Fibroblast of skin of scalp (primary cell): Measurements from ENCODE around the gene KCNA5.
A peak's percentile ranks its signal among the peaks of the same experiment; 100 is the strongest.

Experiments used
- DNase-seq: peaks from one replicate; pipeline ENCODE4 v3.0.0-alpha.2; 2013

Gene KCNA5

DNA sequence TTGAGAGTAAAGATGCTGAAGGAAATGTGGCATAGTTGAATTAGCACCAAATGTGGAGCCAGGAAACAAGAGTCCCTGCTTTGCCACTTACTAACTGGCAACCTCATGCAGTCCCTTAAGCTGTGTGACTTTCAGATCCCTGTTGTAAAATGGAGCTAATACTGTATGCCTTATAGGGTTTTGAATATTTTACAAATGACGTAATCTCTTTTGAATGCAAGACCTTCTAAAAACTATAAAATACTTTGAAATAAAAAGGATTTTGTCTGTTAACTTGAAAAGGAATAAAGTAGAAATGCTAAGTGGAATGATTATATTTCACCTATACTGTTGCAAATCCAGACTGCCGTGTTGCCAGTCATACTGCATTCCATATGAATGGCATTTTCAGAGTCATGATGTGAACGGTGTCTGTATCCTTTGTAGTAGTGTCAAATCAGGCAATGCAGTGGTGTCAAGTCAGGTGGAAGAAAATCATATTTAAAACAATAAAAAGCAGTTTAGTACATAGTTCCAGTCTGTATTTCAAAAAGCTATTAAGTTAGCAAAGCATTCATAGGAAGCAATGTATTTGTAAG is 21.3 kb downstream of the KCNA5 start:
- no peak for DNase-seq

DNA sequence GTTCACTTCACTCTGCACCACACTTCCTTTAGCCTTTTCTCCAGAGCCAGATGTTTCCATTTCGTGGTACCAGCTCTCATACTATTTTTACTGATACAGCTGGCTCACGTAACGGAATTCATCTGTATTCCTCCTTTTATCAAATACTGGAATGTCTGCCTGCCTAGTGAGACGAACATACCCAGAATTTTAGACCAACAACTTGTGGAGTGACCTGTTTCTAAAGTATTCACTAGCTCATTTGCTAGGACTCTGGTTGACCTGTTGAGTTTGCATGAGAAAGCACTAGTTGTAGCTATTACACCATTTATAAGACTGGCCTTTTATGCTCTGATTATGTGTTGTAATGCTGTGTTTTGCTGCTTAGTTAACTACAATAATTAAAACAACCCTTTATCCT is 22.6 kb downstream of the KCNA5 start:
- peak; percentile 40 for DNase-seq

DNA sequence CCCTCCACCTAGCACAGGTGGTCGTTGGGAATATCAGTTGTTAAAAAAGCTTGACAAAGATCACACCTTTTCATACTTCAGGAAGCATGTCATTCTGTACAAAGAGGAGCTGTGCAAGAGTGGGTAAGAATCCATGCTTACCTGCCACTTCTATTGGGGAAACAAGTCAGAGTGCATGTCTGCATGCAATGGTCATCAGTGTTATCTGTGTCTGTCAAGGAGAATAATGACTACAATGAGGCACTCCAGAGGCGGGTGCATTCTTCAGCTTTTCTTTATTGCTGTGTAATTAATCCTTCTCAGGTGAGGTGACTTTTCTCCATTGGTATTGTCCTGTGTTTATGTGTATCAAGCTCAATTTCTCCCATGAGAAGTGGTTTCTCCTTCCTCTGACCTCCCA is 24.4 kb downstream of the KCNA5 start:
- no peak for DNase-seq

DNA sequence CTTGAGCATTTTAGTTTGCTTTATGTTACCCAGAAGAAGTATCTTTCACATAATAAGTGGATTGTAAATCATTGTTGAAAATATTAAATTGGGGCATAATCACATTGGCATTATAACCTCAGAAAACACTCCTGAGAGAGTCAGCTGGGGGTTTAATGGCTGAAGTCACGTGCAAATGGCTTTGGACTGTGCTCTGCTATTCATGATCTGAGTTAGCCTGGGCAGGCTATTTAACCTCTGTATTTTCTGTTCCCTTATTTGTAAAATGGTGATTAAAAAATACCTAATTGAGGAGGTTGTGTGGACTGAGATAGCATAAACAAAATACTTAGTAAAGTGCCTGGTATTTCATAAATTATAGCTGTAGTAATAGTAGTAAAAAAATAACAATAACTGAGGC is 24.9 kb downstream of the KCNA5 start:
- no peak for DNase-seq

DNA sequence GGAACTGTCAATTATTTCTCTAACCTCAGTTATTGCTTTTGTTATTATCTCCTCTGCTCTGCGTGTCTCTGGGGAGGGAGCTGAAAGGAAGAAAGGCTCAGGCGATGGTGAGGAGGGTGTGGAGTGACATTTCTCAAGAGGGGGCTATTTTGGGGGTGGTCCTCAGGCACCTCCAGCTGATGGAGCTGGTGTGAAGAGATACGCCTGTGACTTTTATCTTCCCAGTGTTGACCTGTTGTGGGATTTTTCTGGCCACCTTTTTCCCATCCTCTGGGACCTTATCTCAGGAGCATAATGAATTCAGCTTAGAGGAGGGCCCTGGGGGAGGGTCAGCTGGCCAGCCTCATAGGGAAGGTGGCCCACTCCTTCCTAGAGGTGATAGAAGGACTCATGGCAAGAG is 26.4 kb downstream of the KCNA5 start:
- DNase-seq, result no peak

DNA sequence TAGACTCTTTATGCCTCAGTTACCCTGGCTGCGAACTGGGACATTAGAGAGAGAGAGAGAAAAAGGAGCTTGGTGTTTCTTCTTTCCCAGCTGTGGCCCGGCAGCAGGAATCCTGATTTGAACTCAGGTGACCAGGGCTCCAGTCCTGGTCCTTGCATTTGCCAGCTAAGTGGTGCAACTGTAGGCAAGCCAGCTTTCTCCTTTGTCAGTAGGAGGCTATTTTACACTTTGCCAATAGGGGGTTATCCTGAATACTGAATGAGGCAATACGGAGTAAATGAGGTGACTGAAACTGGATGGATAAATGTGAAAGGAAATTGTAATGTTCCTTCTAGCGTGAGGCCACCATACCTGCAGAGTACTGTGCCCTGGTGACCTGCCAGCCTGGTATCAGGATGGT is 27.8 kb downstream of the KCNA5 start:
- DNase-seq, result no peak

DNA sequence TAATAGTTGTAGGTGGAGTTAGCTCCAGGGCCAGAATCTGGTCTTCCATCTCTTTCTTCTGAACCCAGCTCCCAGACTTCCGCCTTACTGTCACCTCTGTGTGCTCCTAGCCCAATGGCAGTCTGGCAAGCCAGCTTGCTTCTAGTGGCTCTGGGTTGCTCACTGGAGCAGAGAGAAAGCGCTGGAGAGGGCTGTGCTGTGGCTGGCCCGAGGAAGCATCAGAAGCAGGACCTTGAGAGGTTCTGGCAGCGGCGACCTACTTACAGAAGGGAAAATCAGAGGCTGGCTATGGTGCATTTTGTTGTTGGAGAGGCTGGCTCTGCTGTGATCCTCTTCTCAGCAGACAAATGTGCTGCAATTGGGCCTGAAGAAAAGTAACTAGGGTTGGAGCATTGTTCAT is 28.6 kb downstream of the KCNA5 start:
- DNase-seq, result no peak

DNA sequence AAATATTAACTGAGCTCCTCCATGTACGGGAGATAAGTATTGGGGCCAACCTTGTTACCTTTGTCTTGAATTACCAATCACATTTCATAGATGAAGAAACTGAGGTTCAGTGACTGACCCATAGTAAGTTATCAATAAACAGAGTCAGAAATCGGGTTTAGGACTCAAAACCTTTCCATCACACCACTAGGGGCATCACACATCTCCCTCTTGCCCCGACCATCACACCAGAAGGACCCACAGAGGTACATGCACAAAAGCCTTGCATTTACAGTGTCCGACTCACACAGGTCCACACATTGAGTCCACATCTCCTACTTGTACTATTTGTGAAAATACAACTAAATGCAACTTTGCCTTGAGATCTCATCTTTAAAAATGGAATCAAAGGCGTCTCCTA is 29.4 kb downstream of the KCNA5 start:
- no peak for DNase-seq

DNA sequence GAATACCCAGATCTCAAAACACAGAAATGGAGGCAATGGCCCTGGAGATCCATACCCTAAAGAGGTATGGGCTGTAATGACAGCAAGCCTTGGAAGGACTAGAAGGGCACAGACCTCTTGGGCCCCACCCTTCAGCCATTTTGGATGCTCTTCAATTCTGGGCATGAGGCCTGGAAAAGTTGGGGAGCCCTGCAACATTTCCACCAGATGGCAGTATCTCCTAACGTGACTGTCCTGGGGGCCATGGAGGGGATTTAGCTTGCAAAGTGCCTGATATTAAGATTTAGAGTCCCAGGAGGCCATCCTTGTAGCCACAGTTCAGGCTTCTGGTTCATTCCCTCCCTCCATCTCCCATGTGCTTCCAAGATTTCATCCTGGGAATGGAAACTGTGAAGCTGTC is 30.2 kb downstream of the KCNA5 start:
- peak; percentile 60 for DNase-seq

DNA sequence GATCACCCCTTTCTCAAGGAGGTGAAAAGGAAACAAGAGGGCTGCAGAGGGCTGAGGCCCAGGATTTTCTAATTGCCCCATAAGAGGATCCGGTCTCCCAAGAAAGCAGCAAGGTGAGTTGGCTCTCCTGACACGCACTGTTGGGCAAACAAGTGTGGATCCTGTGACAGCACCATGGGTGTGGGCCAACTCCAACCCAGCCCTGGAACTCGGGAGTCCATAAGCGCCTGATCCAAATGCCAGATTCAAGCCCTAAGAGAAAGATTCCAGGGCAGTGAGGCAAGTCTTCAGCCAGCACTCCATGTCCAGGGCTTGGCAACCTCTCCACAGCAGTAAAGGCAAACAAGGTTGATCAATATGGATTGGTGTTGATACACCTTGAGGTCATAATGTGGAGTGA is 33.1 kb downstream of the KCNA5 start:
- DNase-seq, result no peak

DNA sequence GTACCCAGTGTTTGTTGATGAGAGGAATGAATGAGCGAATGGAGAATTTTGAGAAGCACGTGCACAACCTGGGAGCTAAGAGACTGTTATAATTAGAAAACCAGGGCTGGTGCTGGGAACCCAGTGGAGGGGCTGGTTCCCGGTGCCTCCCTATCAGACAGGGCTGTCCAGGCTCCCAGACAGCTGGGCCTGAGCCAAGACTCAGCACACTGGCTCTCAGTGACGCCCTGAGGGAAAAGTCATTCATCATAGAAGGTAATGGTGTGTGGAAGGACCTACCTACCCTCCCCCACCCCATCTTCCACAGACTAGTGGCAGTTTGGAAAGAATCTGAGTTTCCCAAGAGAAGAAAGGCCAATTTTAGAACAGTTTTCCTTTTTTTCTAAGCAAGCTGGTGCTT is 34.7 kb downstream of the KCNA5 start:
- peak; percentile 37 for DNase-seq

DNA sequence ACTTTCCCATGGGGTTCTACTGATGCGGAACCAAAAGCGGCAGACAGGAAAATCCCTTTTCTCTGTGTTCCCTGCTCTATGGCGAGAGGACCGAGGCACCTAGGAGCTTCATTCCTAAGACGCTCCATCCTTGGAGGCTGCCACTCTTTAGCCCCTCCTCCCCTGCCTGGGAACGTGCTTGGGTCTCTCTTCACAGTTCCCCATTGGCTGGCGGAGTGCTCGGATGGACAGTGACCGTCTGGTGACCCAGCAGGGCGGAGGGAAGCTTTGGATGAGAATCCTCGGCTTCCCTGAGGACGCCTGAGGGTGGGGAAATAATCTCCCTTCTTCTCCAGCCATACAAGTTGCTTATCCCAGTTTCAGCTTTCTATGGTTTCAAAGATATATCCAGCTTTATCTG is 37.3 kb downstream of the KCNA5 start:
- no peak for DNase-seq

DNA sequence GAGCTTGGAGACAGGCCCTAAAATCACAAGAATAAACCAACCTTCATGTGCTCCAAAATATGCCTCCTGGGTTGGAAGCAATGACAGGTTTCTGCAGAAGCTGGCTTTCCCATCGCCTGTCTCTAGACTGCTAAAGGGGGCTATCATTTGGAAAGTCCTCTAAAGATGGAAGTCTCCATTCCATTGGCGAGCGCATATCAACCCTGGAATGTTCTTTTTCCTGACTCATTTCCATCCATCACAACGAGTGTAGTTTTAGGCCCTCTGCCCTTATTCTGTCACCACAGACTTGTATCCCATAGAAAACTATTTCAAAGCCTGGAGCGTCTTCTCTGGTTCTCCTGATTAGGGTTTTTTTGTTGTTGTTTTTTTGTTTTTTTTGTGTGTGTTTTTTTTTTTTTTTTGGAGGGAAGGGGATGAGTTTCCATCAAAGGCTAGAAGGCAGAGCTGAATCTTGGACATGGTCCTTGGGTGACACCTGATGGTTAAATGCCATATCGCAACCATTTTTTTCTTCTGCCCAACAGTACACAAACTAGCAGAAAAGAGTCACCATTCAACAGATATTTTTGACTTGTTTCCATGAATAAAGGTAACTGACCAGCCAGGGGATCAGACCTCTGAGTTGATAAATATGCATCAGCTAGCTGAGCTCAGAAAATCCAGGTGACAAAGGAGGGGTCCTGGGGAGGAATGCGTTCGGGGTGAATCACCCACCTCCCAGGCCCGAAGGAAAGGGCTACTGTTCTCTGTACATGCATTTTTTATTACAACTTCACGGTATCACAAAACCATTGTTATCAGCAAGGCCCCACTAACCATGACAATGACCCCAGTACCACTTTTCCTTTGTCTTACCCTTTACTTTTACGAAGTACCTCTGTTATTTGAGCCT is 40.5 kb downstream of the KCNA5 start:
- DNase-seq, result peak; percentile 82

DNA sequence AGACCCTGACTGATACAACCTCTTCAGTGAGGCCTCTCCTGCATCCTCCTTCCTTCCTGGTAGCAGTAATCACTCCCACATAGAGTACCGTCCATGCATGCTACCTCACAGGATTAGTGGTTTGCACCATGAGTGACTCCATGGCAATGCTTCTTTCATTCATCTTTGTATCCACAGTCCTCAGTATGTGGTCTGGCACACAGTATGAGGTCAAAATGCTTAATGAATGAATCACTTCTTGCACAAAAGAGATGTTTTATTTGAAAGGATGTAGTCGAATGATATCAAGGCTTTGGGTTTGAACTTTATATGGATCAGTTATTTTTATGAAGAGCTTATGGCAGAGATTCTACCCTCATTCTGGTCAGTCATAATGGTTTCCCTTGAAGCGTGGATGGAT is 42.2 kb downstream of the KCNA5 start:
- peak; percentile 96 for DNase-seq

DNA sequence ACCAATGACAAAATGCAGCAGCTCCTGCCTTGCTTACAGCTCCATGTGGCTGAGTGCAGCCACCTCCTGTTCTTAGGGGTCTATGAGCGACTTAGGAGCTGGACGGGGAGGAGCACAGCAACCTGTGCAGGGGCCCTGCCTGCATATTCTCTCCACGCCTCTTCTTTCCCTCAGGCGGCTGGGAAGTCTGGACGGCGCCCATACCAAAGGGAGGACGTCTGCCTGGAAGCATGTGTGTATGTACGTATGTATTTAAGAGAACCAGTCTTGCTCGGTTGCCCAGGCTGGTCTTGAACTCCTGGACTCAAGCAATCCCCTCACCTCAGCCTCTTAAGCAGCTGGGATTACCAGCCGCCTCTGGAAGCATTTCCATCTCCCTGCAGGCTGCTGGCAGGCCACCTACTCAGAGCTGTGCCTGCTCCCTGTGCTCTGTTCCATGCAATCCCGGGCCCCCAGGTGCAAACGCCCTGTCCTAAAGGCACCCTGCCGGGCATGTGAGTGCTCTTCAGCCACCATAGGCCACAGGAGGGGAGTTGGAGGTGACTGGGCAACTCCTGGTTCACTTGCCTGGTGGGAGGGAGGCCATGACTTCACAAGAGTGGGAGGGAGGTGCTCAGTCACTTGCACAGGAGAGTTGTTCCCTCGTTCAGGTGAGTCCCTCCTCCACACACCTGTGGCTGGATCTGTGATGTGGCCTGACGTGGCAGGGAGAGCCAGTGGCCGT is 44.3 kb downstream of the KCNA5 start:
- DNase-seq, result no peak

DNA sequence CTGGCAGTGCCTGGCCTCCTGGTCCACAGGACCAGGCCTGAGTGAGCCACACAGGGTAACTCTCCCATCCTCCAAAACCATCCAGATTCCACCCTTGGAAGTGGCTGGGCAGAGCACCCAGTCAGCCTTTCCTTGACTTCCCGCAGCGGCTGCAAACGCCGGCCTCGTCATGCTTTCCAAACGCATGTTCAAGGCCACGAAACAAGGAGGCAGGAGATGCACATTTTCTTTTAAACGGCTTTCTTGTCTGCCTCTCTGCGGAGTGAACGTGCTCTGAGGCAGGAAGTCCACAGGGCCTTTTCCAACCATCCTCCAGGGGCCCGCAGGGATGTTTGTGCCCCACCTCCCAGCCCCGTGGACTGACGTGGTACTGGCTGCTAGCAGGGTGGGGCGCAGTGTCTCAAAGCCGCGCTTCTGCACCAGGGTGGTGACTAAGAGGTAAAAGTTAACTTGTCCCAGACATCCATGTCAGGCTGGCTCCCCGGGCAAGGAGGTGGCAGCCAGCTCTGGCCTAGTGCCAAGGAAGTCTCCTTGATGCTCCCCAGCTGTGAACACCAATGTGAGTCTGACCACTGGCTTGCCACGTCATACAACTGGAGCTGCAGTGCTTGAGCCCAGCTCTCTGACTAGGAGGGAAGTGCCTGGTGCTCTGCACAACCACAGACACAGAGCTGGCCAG is 45.0 kb downstream of the KCNA5 start:
- DNase-seq, result peak; percentile 92

DNA sequence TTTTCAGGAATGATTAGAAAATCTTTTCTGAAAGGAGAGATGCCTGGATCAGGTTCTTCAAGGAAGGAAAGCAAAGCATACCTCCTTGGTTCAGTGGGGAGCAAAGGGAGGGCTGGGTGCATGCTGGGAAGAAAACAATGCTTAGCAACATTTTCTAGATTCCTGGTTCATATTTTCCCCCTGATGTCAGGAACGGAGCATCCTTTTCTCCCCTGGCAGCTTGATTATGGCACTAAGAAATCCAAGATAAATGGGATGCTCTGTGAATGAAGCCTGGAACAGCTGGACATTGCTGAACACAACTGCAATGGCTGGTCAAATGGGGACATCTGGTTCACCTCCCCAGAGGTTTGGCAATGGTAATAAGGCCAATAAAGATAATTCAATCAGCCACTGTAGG is 50.9 kb downstream of the KCNA5 start:
- peak; percentile 73 for DNase-seq

DNA sequence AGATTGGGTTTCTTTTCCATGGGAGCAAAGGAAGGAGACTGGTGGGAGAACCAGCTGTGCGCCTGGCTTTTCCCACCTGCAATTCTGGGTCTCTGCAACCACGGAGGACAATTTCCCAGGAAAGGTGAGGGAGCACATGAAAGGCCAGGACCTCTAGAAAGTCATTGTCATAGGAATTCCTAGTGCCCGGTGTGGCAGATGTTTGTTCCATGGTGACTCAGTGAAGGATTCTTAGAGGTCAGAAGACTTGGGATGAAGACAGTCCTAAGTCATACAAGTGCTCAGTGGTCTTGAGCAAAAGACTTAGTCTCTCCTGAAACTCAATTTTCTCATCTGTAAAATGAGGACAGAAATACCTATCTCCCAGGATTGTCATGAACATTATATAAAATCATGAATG is 51.3 kb downstream of the KCNA5 start:
- no peak for DNase-seq
